Urinary bladder (tissue), 4 donors: ENCODE measurements around the gene ZNF205. TPM values are rescaled to one million over a fixed set of nuclear protein-coding genes. Genes with fewer than 3 reads are reported as not detected.
"Not testable (repeated sequence)": the region's sequence is repeated elsewhere in the genome, so short reads cannot be mapped to it uniquely, and the experiment has no call there.

Experiments
- DNase-seq: peaks from one replicate; pipeline ENCODE4 v3.0.0-alpha.2; 2015; ENCODE audit errors: extremely low spot score
- H3K27ac ChIP-seq: one replicate; pipeline ENCODE4 v1.5.1; 2013; ENCODE audit warnings: low read depth, mild to moderate bottlenecking, moderate library complexity
- H3K36me3 ChIP-seq: one replicate; pipeline ENCODE4 v1.6.1; 2013; ENCODE audit warnings: mild to moderate bottlenecking, moderate library complexity; ENCODE audit not compliant: insufficient read depth
- H3K4me1 ChIP-seq: one replicate; pipeline ENCODE4 v1.6.1; 2013; ENCODE audit warnings: mild to moderate bottlenecking, moderate library complexity; ENCODE audit not compliant: insufficient read depth
- H3K4me3 ChIP-seq: one replicate; pipeline ENCODE4 v1.5.1; 2013; ENCODE audit warnings: low read depth, low read length
- WGBS: extraction: QIAGEN DNeasy Blood & Tissue Kit; methylation state at CpG from one replicate; pipeline ENCODE4 v1.1.7; 2013; 5-methylcytosine and 5-hydroxymethylcytosine counted together
- polyA plus RNA-seq: library from polyadenylated mRNA; stranded (reverse); fragments of 200-250 nt; gene quantifications from one replicate; pipeline ENCODE4 v1.2.3, GENCODE V29; 2013
- total RNA-seq: library from RNA; depleted of rRNA; stranded (reverse); fragments of >200 nt; gene quantifications from one replicate; pipeline ENCODE4 v1.2.3, GENCODE V29; 2014
- donor health status: healthy with polysubstance abuse.
- donor health status: healthy.

ZNF205 gene
- total and polyA plus RNA-seq, 2 donors = 8.9 to 16.4 TPM

- Histone ChIP-seq H3K4me1 (no peaks in the 10 kb centered on the region), H3K27ac (no peak overlapping the region), H3K36me3 (peaks cover 2% of the 10 kb centered on the region), H3K4me3 (no peak overlapping the region)
- no peak for DNase-seq
- 91% methylated on average over 14 of the region's 14 CpGs for WGBS
These were observed 26.5 kb downstream of the ZNF205 start for GRCh38 chr16:3138823-3139426.

- not testable (repeated sequence) for DNase-seq, H3K27ac ChIP-seq, H3K36me3 ChIP-seq, H3K4me3 ChIP-seq, H3K4me1 ChIP-seq
- WGBS = 86% methylated on average over 9 of the region's 9 CpGs
These were observed 27.2 kb downstream of the ZNF205 start for GRCh38 chr16:3139561-3139960.

- DNase-seq = no peak
- Histone ChIP-seq H3K4me3 (no peak overlapping the region), H3K4me1 (no peaks in the 10 kb centered on the region), H3K27ac (no peak overlapping the region), H3K36me3 (peaks cover 2% of the 10 kb centered on the region)
- WGBS = 95% methylated on average over 69 of the region's 69 CpGs
These were observed 28.4 kb downstream of the ZNF205 start for GRCh38 chr16:3140603-3141427.

GRCh38 chr16:3141781-3142311, 29.5 kb downstream of the ZNF205 start:
- Histone ChIP-seq H3K27ac (no peak overlapping the region), H3K4me1 (no peaks in the 10 kb centered on the region), H3K36me3 (peaks cover 2% of the 10 kb centered on the region), H3K4me3 (no peak overlapping the region)
- no peak for DNase-seq
- WGBS = 96% methylated on average over 23 of the region's 23 CpGs

GRCh38 chr16:3142327-3142726, 29.9 kb downstream of the ZNF205 start:
- 97% methylated on average over 22 of the region's 22 CpGs for WGBS
- H3K27ac ChIP-seq = no peak overlapping the region
- H3K4me3 ChIP-seq = no peak overlapping the region
- H3K4me1 ChIP-seq = no peaks in the 10 kb centered on the region
- no peak for DNase-seq
- peaks cover 2% of the 10 kb centered on the region for H3K36me3 ChIP-seq

- WGBS = 94% methylated on average over 13 of the region's 13 CpGs
- Histone ChIP-seq H3K36me3 (peaks cover 2% of the 10 kb centered on the region), H3K4me3 (no peak overlapping the region), H3K27ac (no peak overlapping the region), H3K4me1 (no peaks in the 10 kb centered on the region)
- DNase-seq = no peak
These were observed 30.4 kb downstream of the ZNF205 start for GRCh38 chr16:3142770-3143169.

DNA sequence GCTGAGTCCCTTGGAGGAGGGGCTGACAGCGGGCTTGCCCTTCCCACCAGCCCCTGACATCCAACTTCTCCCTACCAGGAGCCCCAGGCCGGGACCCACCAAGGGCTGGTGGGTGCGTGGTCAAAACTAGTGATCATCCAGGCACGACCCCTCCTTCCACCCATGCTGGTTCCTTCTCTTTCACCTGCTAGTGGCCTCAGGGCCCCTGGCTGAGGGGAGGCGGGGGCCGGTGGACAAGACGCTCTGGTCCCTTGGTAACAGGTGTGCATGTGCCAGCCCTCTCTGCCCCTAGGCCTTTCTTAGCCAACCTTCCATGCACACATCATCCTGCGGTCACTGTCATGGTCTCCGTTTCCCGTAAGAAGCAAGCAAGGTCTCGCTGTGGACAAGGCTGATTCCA, 30.8 kb downstream of the ZNF205 start:
- H3K4me3 ChIP-seq = no peak overlapping the region
- H3K4me1 ChIP-seq = no peaks in the 10 kb centered on the region
- no peak overlapping the region for H3K27ac ChIP-seq
- no peak for DNase-seq
- H3K36me3 ChIP-seq = no peaks in the 10 kb centered on the region
- 93% methylated on average over 11 of the region's 11 CpGs for WGBS

GRCh38 chr16:3143598-3144320, 31.4 kb downstream of the ZNF205 start:
- Histone ChIP-seq H3K4me1 (no peaks in the 10 kb centered on the region), H3K36me3 (no peaks in the 10 kb centered on the region), H3K4me3 (no peak overlapping the region), H3K27ac (no peak overlapping the region)
- 79% methylated on average over 23 of the region's 23 CpGs for WGBS
- no peak for DNase-seq

- H3K4me1 ChIP-seq = no peaks in the 10 kb centered on the region
- DNase-seq = no peak
- 76% methylated on average over 18 of the region's 18 CpGs for WGBS
- H3K27ac ChIP-seq = no peak overlapping the region
- no peaks in the 10 kb centered on the region for H3K36me3 ChIP-seq
- H3K4me3 ChIP-seq = no peak overlapping the region
These were observed 32.1 kb downstream of the ZNF205 start for GRCh38 chr16:3144321-3144983.

GRCh38 chr16:3145151-3145550, 32.8 kb downstream of the ZNF205 start:
- 79% methylated on average over 10 of the region's 10 CpGs for WGBS
- no peaks in the 10 kb centered on the region for H3K36me3 ChIP-seq
- no peak overlapping the region for H3K27ac ChIP-seq
- no peak for DNase-seq
- no peaks in the 10 kb centered on the region for H3K4me1 ChIP-seq
- H3K4me3 ChIP-seq = no peak overlapping the region

DNA sequence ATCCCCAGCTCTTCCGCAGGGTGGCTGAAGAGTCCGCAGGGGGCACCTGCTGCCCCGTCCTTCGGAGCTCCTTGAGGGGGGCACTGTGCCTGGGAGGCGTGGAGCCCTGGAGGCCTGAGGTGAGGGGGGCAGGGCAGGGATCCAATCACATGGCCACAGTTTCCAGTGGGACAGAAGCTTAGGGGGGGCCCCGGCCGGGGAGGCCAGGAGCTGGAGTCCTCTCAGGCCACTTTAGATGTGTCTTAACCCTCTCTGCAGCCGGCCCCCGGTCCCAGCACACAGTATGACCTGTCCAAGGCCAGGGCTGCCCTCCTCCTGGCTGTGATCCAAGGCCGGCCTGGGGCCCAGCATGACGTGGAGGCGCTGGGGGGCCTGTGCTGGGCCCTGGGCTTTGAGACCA, 33.3 kb downstream of the ZNF205 start:
- Histone ChIP-seq H3K27ac (no peak overlapping the region), H3K4me3 (no peak overlapping the region), H3K4me1 (no peaks in the 10 kb centered on the region), H3K36me3 (no peaks in the 10 kb centered on the region)
- WGBS = 77% methylated on average over 12 of the region's 12 CpGs
- DNase-seq = no peak

GRCh38 chr16:3147046-3147756, 34.8 kb downstream of the ZNF205 start:
- Histone ChIP-seq H3K27ac (no peak overlapping the region), H3K36me3 (no peaks in the 10 kb centered on the region), H3K4me1 (no peaks in the 10 kb centered on the region), H3K4me3 (no peak overlapping the region)
- WGBS = 91% methylated on average over 16 of the region's 16 CpGs
- no peak for DNase-seq

- WGBS = 97% methylated on average over 5 of the region's 5 CpGs
These were observed 35.3 kb downstream of the ZNF205 start for GRCh38 chr16:3147757-3148104.

More at GRCh38 chr16:3147757-3148104, 35.3 kb downstream of the ZNF205 start:
- Histone ChIP-seq H3K4me1 (no peaks in the 10 kb centered on the region), H3K4me3 (no peak overlapping the region), H3K27ac (no peak overlapping the region), H3K36me3 (no peaks in the 10 kb centered on the region)
- no peak for DNase-seq
